ENCODE measurements around the gene CELA3B. TPM values are rescaled to one million over a fixed set of nuclear protein-coding genes. Genes with fewer than 3 reads are reported as not detected.

The CELA3B gene
- total and polyA plus RNA-seq, 2 of the 8 experiments (the other 6 are each of a cell fraction or from before 2014, with no cell fraction given) = not detected

DNA sequence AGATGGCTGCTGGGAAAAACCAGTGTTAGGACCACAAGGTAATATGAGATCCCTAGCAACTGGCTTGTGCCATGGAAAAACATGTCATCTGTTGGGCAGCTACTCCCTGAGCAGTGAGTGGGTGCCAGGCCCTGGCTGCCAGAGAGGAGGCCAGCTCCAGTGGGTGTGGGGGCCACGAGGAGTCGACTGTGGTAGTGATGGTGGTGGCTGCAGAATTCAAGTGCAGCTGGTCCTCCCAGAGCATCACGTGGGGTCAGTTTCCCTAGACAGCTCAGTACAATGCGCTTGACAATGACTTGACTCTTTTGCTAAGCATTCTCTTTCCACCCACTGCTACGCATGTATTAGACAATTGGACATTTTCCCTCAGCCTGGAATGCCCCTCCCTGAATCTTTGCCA is 61.2 kb downstream of the CELA3B start (continued):
- TF ChIP-seq TCF12 (IDR thresholded peaks at IDR 0.05; ENCODE audit: low read depth, low read length) (no peak), CBX5 (IDR thresholded peaks at IDR 0.05; ENCODE audit: low read depth, low read length) (no peak)

Small RNA genes lying within 50 kb of the gene (small RNA-seq; reads per million reads assigned to genes)
- not detected for gene RN7SL186P (ENCODE audit: insufficient read depth)
- gene RN7SL386P (ENCODE audit: insufficient read depth) = not detected
- gene RNU6-1022P (ENCODE audit: insufficient read depth) = not detected
- gene RNU6-776P (ENCODE audit: insufficient read depth) = not detected

Other genes starting within 250 kb of the CELA3B start
- gene USP48, start 193.9 kb upstream of the CELA3B start, total RNA-seq (2021; fragmentation: NEBNext Ultra II Directional; extraction: Animal tissue kit (Norgen Biotek cat#: 25700)) = 81.5 and 83.5 TPM in 2 replicates
- 10.1 and 12.8 TPM in 2 replicates for gene USP48, start 193.9 kb upstream of the CELA3B start, polyA plus RNA-seq (2011; rRNA removed)
- gene LDLRAD2, start 164.8 kb upstream of the CELA3B start, total RNA-seq (2021; fragmentation: NEBNext Ultra II Directional; extraction: Animal tissue kit (Norgen Biotek cat#: 25700)) = 0.74 and 0.94 TPM in 2 replicates
- 0.48 and 1.0 TPM in 2 replicates for gene LDLRAD2, start 164.8 kb upstream of the CELA3B start, polyA plus RNA-seq (2011; rRNA removed)
- gene HSPG2, start 39.7 kb upstream of the CELA3B start, total RNA-seq (2021; fragmentation: NEBNext Ultra II Directional; extraction: Animal tissue kit (Norgen Biotek cat#: 25700)) = 108 and 111 TPM in 2 replicates
- 17.8 and 27.7 TPM in 2 replicates for gene HSPG2, start 39.7 kb upstream of the CELA3B start, polyA plus RNA-seq (2011; rRNA removed)
- not detected in 2 replicates for gene CELA3A, start 24.6 kb downstream of the CELA3B start, total RNA-seq (2021; fragmentation: NEBNext Ultra II Directional; extraction: Animal tissue kit (Norgen Biotek cat#: 25700))
- gene CELA3A, start 24.6 kb downstream of the CELA3B start, polyA plus RNA-seq (2011; rRNA removed) = 0.09 TPM in 1 of 2 replicates, not detected in the other
- gene CDC42, start 75.7 kb downstream of the CELA3B start, total RNA-seq (2021; fragmentation: NEBNext Ultra II Directional; extraction: Animal tissue kit (Norgen Biotek cat#: 25700)) = 179 and 182 TPM in 2 replicates
- 57.1 and 110 TPM in 2 replicates for gene CDC42, start 75.7 kb downstream of the CELA3B start, polyA plus RNA-seq (2011; rRNA removed)
- gene WNT4, start 166.1 kb downstream of the CELA3B start, total RNA-seq (2021; fragmentation: NEBNext Ultra II Directional; extraction: Animal tissue kit (Norgen Biotek cat#: 25700)) = 1.3 and 1.4 TPM in 2 replicates
- 4.0 and 6.6 TPM in 2 replicates for gene WNT4, start 166.1 kb downstream of the CELA3B start, polyA plus RNA-seq (2011; rRNA removed)

Measured in H1 (cell line).